NCI-H2081 treated with DMSO at 0.1 percent for 48 hours (cell line): Measurements from ENCODE around the gene LSM6.

Experiments
- DNase-seq: peaks from one replicate; lab custom pipeline; 2025; lab: John Stamatoyannopoulos, UW

Gene LSM6

DNA sequence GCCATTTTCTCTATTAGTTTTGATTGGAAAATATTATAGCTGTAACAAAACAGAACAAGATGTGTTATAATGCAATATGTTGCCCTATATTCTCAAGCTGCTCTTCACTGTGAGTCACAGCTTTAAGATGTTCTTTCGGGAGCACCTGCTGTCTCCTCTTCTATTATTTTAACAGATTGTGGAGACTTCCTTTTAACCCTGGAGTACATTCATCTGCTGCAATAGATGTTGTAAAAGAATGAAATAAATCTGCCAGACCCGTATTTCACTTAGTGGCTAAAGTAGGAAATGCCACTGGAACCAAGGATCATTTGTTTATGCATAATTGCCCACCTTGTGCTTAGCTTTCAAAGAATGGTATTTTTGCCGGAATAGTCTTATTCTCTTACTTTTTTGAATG lies 11.1 kb downstream of the LSM6 start:
- no peak for DNase-seq

- DNase-seq = no peak
Measured at GRCh38 chr4:146190456-146190855, 14.9 kb downstream of the LSM6 start.

GRCh38 chr4:146191766-146192458 lies 16.4 kb downstream of the LSM6 start:
- DNase-seq = no peak

DNA sequence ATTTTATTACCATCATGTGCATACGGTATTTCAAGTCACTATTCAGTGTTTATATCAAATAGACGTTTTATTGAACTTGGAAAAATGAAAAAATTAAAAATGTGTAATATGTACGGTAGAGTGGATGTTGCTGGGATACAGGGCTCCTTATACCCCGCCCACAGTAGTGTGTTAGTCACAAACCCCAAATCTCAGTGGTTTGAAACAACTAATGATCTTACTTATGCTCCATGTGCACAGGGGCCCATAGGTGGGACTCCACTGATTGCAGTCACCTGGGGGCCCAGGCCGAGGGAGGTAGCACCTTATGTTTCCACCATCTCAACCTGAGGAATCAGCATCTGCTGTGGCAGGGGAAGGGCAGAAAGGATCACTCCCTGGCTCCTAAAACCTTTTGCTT lies 18.1 kb downstream of the LSM6 start:
- no peak for DNase-seq

DNA sequence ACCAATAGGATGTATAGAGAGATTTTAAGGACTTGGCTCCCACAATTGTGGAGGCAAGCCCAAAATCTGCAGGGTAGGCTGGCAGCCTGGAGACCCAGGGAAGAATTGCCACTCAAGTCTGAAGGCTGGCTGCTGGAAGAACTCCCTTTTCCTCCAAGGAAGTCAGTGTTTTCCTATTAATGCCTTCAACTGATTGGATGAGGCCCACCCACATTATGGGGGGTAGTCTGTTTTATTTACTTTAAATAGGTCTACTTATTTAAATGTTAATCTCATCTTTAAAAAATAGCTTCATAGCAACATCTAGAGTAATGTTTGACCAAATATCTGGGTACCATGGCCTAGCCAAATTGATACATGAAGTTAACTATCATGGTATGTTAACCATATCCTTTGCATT lies 18.7 kb downstream of the LSM6 start:
- no peak for DNase-seq

GRCh38 chr4:146202665-146203064 lies 27.1 kb downstream of the LSM6 start:
- no peak for DNase-seq

DNA sequence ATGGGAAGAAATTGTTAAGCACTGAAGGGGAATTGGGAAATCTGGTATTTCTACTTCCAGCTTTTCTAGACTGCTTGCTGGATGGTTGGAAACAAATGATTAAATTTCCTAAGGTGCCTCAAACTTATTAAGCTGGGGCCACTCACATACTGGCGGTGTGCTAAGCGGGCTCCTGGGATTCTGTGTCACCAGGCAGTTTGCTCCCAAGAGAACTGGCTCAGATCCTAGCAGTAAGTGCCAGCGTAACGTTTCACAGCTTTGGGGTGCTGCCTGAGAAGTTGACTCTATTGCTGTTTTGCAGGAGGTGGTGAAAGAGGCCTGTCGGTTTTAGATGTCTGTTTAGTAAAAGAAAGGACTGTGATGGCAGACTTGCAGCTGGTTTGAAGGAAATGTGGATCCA lies 31.9 kb downstream of the LSM6 start:
- no peak for DNase-seq

GRCh38 chr4:146210890-146211289 lies 35.4 kb downstream of the LSM6 start:
- no peak for DNase-seq

DNA sequence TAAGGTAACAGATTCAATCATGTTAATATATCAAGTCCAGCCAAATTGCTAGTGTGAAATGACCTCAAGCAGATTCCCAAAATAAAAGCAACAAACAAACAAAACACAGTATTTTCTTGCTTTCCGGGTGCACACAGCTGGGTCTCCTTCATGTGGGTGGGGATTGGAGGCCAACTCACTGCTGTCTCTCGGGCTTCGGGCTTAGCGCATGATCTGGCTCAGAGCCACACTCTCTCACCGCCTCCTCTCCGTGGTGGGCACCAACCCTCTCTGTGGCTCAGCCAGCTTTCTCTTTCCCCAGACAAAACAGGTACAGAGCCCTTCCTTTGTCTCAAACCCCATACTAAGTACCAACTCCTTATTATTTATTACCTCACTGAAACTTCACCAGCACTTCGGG lies 35.9 kb downstream of the LSM6 start:
- no peak for DNase-seq

DNA sequence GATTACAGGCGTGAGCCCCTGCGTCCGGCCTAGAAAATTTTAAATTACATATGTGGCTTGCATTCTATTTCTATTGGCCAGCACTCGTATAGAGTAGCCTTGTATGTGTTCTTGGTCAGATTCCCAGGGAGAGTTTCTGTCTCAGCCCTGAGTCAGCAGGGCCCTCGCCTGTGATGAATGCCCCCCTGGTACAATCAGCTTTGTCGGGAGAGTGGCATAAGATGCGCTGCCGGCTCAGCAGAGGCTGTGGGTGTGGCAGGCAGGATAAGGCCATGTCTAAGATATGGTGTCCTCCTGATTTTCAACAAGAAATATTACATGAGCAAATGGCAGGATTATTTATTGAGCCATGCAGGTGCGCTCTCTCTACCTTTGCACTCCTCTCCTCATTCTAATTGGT lies 37.3 kb downstream of the LSM6 start:
- DNase-seq = no peak

GRCh38 chr4:146214238-146214637 lies 38.7 kb downstream of the LSM6 start, which contains the start of gene REELD1:
REELD1 (plus strand) TSS chr4:146214538; CDS start chr4:146216953, 2,415 bp downstream.
- DNase-seq = no peak

GRCh38 chr4:146222313-146222712 lies 46.8 kb downstream of the LSM6 start:
- DNase-seq = no peak

GRCh38 chr4:146224326-146224966 lies 48.9 kb downstream of the LSM6 start:
- DNase-seq = no peak

GRCh38 chr4:146229406-146229805 lies 53.9 kb downstream of the LSM6 start:
- no peak for DNase-seq

GRCh38 chr4:146232131-146232722 lies 56.7 kb downstream of the LSM6 start:
- no peak for DNase-seq

DNA sequence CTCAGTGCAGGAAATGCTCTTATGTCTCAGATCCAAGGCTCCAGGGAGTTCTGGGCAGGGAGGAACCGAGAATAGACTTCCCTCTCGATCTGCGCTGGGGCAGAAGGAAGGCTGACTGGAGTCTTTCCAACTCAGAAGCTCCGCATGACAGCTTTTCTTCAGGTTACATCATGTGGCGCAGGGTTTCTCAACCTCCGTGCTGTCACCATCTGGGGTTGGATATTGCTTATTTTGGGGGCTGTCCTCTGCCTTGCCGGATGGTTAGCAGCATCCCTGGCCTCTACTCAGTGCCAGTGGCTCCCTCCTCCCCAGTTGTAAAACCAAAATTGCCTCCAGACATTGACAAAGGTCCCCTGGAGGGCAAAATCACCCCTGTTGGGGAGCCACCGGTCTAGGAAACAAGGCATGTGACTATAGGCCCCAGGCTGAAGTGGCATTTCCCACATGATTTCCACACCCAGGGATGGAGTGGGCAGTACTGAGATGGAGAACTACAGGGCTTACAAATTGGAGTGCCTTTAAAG lies 60.2 kb downstream of the LSM6 start:
- DNase-seq = no peak

GRCh38 chr4:146236216-146236615 lies 60.7 kb downstream of the LSM6 start:
- DNase-seq = no peak

GRCh38 chr4:146237092-146237491 lies 61.6 kb downstream of the LSM6 start:
- no peak for DNase-seq

- no peak for DNase-seq
Measured at GRCh38 chr4:146238107-146238506, 62.6 kb downstream of the LSM6 start.
